Activated CD4-positive, alpha-beta T cell treated with anti-CD3 and anti-CD28 coated beads, Interleukin-2, amount 50 U/mL, for 48 hours (primary cell): ENCODE results near the gene PRSS2.
"Not testable (repeated sequence)": the region's sequence is repeated elsewhere in the genome, so short reads cannot be mapped to it uniquely, and the experiment has no call there.

Experiments
- DNase-seq, 2 experiments: peaks; one replicate each; pipeline ENCODE4 v3.0.0-alpha.2; 2020

Gene PRSS2

GRCh38 chr7:142770661-142771352 is at the start of gene PRSS2:
Gene PRSS2 (plus strand): TSS chr7:142770970. CDS start chr7:142770983, 13 bp downstream.
- DNase-seq: no peak

GRCh38 chr7:142720986-142721385 is 49.8 kb upstream of the PRSS2 start:
- DNase-seq: no peak

DNA sequence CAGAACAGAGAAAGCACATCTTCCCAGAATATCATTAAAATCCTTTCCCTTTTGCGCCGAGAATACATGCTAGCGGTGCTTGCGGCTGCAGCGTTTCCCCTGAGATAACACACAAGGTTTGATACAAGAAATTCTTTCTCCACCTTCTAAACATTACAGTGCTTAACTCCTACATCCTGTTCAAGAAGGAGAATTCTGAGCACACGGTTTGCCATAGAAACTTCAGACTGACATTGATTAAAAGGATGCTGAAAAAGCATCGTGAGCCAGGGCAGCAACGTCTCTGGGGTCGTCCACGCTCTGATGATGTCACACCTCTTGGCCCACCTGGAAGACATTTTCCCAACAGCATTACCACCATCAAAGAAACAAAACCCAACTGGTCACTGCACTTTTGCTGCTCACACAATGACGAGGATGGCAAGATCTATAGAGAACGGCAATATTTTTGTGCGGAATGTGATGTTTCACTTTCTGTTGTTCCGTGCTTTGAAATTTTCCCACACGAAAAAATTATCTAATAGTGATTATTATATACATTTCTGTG is 48.4 kb upstream of the PRSS2 start:
- DNase-seq: no peak

DNA sequence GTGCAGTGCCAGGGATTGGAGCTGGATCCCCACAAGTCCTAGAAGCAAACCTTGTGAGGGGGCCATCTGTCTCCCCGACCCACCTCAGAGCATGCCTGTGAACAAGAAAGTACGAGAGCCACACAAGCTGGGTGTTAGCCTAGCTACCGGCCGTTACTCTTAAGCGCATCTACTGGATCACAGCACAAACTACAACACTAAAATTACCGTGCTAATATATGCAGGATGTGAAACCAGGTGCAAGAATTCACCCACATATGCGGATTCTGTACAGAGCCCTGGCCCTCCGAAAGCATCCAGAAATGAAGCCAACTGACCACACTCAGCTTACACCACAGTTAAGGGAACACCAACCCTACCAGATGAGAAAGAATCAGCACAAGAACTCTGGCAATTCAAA is 37.5 kb upstream of the PRSS2 start:
- DNase-seq: no peak

- DNase-seq: no peak
Measured at GRCh38 chr7:142739923-142740492, 30.8 kb upstream of the PRSS2 start.

GRCh38 chr7:142740786-142741185 is 30.0 kb upstream of the PRSS2 start:
- DNase-seq: no peak

GRCh38 chr7:142741932-142742331 is 28.8 kb upstream of the PRSS2 start:
- not testable (repeated sequence) for DNase-seq

DNA sequence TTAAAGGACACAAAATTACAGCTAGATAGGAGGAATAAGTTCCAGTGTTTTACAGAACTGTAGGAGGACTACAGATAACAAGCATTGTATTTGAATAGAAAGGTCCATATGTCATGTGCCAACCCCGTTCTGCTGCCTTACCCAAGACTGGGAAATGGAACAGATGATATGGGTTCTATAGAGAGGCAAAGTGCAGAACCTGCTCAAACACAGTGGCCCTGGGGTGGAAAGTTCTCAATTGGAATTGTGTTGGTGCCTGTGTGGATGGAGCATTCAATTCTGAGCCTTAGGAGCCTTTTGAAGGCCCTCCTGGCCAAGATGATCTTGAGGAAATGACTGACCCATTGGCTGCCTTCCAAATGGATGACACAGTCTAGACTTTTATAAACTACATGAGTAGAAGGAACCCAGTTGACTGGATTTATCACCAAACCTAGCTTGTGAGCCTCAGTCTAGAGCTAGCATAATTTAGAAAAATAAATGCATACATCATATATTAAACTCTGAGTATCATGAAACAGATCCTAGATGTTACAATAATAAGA is 25.6 kb upstream of the PRSS2 start:
- no peak for DNase-seq

DNA sequence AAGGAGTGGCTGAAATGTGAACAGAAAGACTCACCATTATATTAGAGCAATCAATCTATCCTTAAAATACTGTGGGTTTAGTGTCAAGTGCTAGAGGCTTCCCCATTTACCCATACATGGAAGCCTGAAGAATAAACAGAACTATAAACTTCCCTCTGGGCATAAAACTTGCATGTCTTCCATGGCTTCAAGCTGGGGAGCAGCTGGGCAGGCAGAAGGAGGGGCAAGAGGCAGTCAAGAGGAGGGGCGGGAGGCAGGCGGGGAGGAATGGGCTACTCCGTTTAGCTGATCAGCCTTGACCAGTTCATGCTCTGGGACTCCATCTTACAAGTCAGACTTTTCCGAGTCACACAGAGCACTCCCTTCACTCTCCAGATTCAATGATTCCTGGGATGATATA is 25.0 kb upstream of the PRSS2 start:
- DNase-seq: no peak

DNA sequence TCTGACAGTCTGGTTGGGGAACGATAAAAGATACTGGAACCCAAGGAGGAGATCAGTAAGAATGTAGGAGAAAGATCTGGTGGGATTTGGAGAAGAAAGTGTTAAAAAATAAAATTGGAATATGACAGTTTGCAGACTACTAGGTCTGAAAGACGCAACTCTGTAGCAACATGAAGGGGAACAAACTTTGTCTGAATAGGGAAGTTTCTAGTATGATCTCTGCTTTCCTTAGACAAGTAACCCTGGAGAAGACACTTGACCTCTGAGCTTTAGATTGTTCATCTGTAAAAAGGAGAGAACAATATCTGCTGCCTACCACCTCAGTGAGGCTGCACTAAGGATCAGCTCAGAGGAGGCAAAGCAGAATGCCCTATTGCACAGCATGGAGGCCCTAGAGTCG is 24.5 kb upstream of the PRSS2 start:
- DNase-seq: no peak

GRCh38 chr7:142748410-142748809 is 22.4 kb upstream of the PRSS2 start:
- not testable (repeated sequence) for DNase-seq

GRCh38 chr7:142749218-142749993 is 21.4 kb upstream of the PRSS2 start, which contains the start of gene PRSS1:
Gene PRSS1 (plus strand): TSS chr7:142749472. CDS start chr7:142749485, 13 bp downstream.
- DNase-seq: no peak

DNA sequence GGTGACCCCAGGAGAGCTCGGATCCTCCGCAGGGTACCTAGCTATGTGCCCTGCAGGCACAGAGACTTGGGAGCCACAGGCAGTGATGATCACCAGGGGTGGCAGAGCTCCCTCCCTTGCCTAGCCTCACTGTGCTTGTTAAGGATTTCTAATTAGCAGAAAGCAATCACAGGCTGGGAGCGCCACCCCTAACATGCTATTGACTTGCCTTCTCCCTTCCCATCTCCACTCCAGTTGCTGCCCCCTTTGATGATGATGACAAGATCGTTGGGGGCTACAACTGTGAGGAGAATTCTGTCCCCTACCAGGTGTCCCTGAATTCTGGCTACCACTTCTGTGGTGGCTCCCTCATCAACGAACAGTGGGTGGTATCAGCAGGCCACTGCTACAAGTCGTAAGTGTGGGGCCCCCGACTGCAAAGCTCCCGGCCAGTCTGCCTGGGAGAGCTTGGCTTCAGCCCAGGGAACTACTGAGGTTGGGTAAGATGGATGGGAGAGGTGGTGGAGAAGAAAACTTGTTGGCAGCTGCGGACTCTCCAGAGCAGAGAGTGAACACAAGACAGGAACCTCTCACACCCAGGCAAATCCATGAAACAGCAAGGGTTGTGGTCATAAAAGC is 20.3 kb upstream of the PRSS2 start:
- no peak for DNase-seq

- not testable (repeated sequence) for DNase-seq
Measured at GRCh38 chr7:142751526-142752175, 19.1 kb upstream of the PRSS2 start.

- no peak for DNase-seq
Measured at GRCh38 chr7:142752376-142753225, 18.2 kb upstream of the PRSS2 start.

GRCh38 chr7:142753366-142753765 is 17.4 kb upstream of the PRSS2 start:
- no peak for DNase-seq

GRCh38 chr7:142753925-142754491 is 16.8 kb upstream of the PRSS2 start:
- not testable (repeated sequence) for DNase-seq

- no peak for DNase-seq
Measured at GRCh38 chr7:142754681-142755575, 15.8 kb upstream of the PRSS2 start.

- DNase-seq: not testable (repeated sequence)
Measured at GRCh38 chr7:142758312-142758711, 12.5 kb upstream of the PRSS2 start.

GRCh38 chr7:142759433-142759832 is 11.3 kb upstream of the PRSS2 start:
- no peak for DNase-seq
